Activated B cell treated with CpG ODN at 0.5 μM for 24 hours (primary cell): Measurements from ENCODE around the gene GSTT2. TPM values are rescaled to one million over a fixed set of nuclear protein-coding genes. Genes with fewer than 3 reads are reported as not detected.
A peak's percentile ranks its signal among the peaks of the same experiment; 100 is the strongest.
"Not testable (repeated sequence)": the region's sequence is repeated elsewhere in the genome, so short reads cannot be mapped to it uniquely, and the experiment has no call there.

Source experiments
- ATAC-seq: fragments of 200-7000 bp; cut with Tn5 transposase; one replicate; pipeline ENCODE4 v1.10.0; 2021; ENCODE audit warnings: low read depth, mild to moderate bottlenecking, moderate library complexity
- CTCF ChIA-PET: fragments of 350-600 bp; sonication (Branson Sonifier 250); formaldehyde crosslinking; loops from one replicate; lab custom pipeline; 2021; ENCODE audit warnings: antibody characterized with exemption; lab: Charles Lee
- POLR2A ChIA-PET: fragments of 350-600 bp; sonication (Branson Sonifier 250); formaldehyde crosslinking; loops from one replicate; lab custom pipeline; 2021; ENCODE audit warnings: antibody characterized with exemption; lab: Charles Lee
- DNase-seq: peaks from one replicate; pipeline ENCODE4 v3.0.0; 2022
- H3K27ac Mint-ChIP-seq: one replicate; pipeline ENCODE4 v1.8.0; 2020; ENCODE audit warnings: mixed read lengths
- H3K27me3 Mint-ChIP-seq: one replicate; pipeline ENCODE4 v1.8.0; 2021; ENCODE audit warnings: mixed read lengths
- H3K36me3 Mint-ChIP-seq: one replicate; pipeline ENCODE4 v1.8.0; 2021; ENCODE audit warnings: low read depth, mixed read lengths
- H3K4me1 Mint-ChIP-seq: one replicate; pipeline ENCODE4 v1.8.0; 2021; ENCODE audit warnings: mixed read lengths
- H3K4me3 Mint-ChIP-seq: one replicate; pipeline ENCODE4 v1.8.0; 2020; ENCODE audit warnings: mild to moderate bottlenecking, mixed read lengths
- H3K9me3 Mint-ChIP-seq: one replicate; pipeline ENCODE4 v1.8.0; 2020; ENCODE audit warnings: mixed read lengths
- CTCF ChIP-seq: fragments of 200-600 bp; IDR thresholded peaks from one replicate; pipeline ENCODE4 v1.8.0; 2022; ENCODE audit warnings: antibody characterized with exemption, mild to moderate bottlenecking
- intact Hi-C: fragments of 100-400 bp; cut with micrococcal nuclease; formaldehyde crosslinking; loops from one replicate; pipeline ENCODE4 v1.15.1; 2024
- total RNA-seq: library from RNA; stranded (reverse); gene quantifications from 2 replicates; pipeline ENCODE4 v1.2.3, GENCODE V29; 2022

Gene GSTT2
- total RNA-seq, 1 donor from 2014 or later, result not detected

GRCh38 chr22:23954193-23954990 is 25.5 kb upstream of the GSTT2 start:
- intact Hi-C loops, result loop anchor here (10.0 kb wide), 2 partner anchors 220 to 570 kb away; no protein-coding TSS in a partner anchor
- CTCF ChIA-PET, DNase-seq, ATAC-seq, H3K4me3 Mint-ChIP-seq, H3K27ac Mint-ChIP-seq, H3K9me3 Mint-ChIP-seq, H3K4me1 Mint-ChIP-seq, H3K27me3 Mint-ChIP-seq, H3K36me3 Mint-ChIP-seq, POLR2A ChIA-PET: not testable (repeated sequence)

GRCh38 chr22:23954991-23955305 is 25.0 kb upstream of the GSTT2 start:
- ATAC-seq, H3K27me3 Mint-ChIP-seq, CTCF ChIA-PET, DNase-seq, H3K4me3 Mint-ChIP-seq, H3K36me3 Mint-ChIP-seq, H3K4me1 Mint-ChIP-seq, H3K9me3 Mint-ChIP-seq, POLR2A ChIA-PET, H3K27ac Mint-ChIP-seq: not testable (repeated sequence)
- intact Hi-C loops, result loop anchor here (5.0 to 10.0 kb wide), 4 partner anchors 93 to 570 kb away; partner anchors contain the start of gene MMP11

- H3K27ac Mint-ChIP-seq, H3K9me3 Mint-ChIP-seq, POLR2A ChIA-PET, H3K27me3 Mint-ChIP-seq, H3K4me1 Mint-ChIP-seq, H3K36me3 Mint-ChIP-seq, ATAC-seq, H3K4me3 Mint-ChIP-seq, DNase-seq: not testable (repeated sequence)
- CTCF ChIA-PET, result interaction anchor here (0.6 to 1.1 kb wide), 6 partner anchors 85 to 570 kb away, joined by 3 to 4 read pairs (median 3); no protein-coding TSS in a partner anchor
- intact Hi-C loops, result loop anchor here (5.0 to 10.0 kb wide), 4 partner anchors 94 to 569 kb away; partner anchors contain the start of gene MMP11
These were observed 24.0 kb upstream of the GSTT2 start for GRCh38 chr22:23955886-23956285.

- DNase-seq (peak; percentile 60), ATAC-seq (peak; percentile 97)
- intact Hi-C loops, result loop anchor here (5.0 to 10.0 kb wide), 4 partner anchors 94 to 568 kb away; partner anchors contain the start of gene MMP11
- H3K4me3 Mint-ChIP-seq, H3K9me3 Mint-ChIP-seq, H3K27ac Mint-ChIP-seq, H3K36me3 Mint-ChIP-seq, H3K27me3 Mint-ChIP-seq, H3K4me1 Mint-ChIP-seq, POLR2A ChIA-PET: not testable (repeated sequence)
- CTCF ChIA-PET, result interaction anchor here (0.6 to 1.1 kb wide), 6 partner anchors 84 to 571 kb away, joined by 3 to 4 read pairs (median 3); no protein-coding TSS in a partner anchor
These were observed 23.5 kb upstream of the GSTT2 start for GRCh38 chr22:23956301-23956900.

- H3K4me1 Mint-ChIP-seq, ATAC-seq, H3K4me3 Mint-ChIP-seq, intact Hi-C loops, DNase-seq, H3K9me3 Mint-ChIP-seq, H3K27ac Mint-ChIP-seq, H3K27me3 Mint-ChIP-seq, H3K36me3 Mint-ChIP-seq, CTCF ChIA-PET, POLR2A ChIA-PET: not testable (repeated sequence)
These were observed 18.7 kb upstream of the GSTT2 start, which contains the start of gene GSTT2B for GRCh38 chr22:23961084-23961771. TSS of gene GSTT2B (minus strand) at chr22:23961195. CDS start at chr22:23961131, 64 bp downstream.

- H3K27me3 Mint-ChIP-seq, H3K4me3 Mint-ChIP-seq, H3K9me3 Mint-ChIP-seq, CTCF ChIA-PET, H3K27ac Mint-ChIP-seq, POLR2A ChIA-PET, DNase-seq: not testable (repeated sequence)
- Mint-ChIP-seq H3K36me3 (peaks cover 22% of the 10 kb centered on the region), H3K4me1 (peaks cover 14% of the 10 kb centered on the region)
- intact Hi-C loops, result loop anchor here (5.0 kb wide), 1 partner anchor 34 kb away; no protein-coding TSS in a partner anchor
- ATAC-seq, result peak; percentile 59
These were observed 13.8 kb upstream of the GSTT2 start for GRCh38 chr22:23966094-23966493.

- DNase-seq, H3K27me3 Mint-ChIP-seq, CTCF ChIA-PET, H3K27ac Mint-ChIP-seq, H3K9me3 Mint-ChIP-seq, H3K4me3 Mint-ChIP-seq, POLR2A ChIA-PET: not testable (repeated sequence)
- Mint-ChIP-seq H3K4me1 (peaks cover 17% of the 10 kb centered on the region), H3K36me3 (peaks cover 27% of the 10 kb centered on the region)
- peak; percentile 92 for ATAC-seq
- intact Hi-C loops, result loop anchor here (5.0 kb wide), 1 partner anchor 34 kb away; no protein-coding TSS in a partner anchor
These were observed 13.4 kb upstream of the GSTT2 start, which contains the start of gene DDTL for GRCh38 chr22:23966568-23966967. TSS of gene DDTL (plus strand) at chr22:23966888. CDS start at chr22:23966915, 27 bp downstream.

- ATAC-seq, result no peak
- POLR2A ChIA-PET, result no interaction called here
- H3K9me3 Mint-ChIP-seq, result no peaks in the 10 kb centered on the region
- no peaks in the 10 kb centered on the region for H3K27me3 Mint-ChIP-seq
- H3K4me1 Mint-ChIP-seq, result peaks cover 19% of the 10 kb centered on the region
- peaks cover 31% of the 10 kb centered on the region for H3K36me3 Mint-ChIP-seq
- no peak overlapping the region for H3K27ac Mint-ChIP-seq
- H3K4me3 Mint-ChIP-seq, result no peak overlapping the region
- no peak for TF ChIP-seq CTCF
- no peak for DNase-seq
- intact Hi-C loops, result loop anchor here (5.0 kb wide), 1 partner anchor 37 kb away; no protein-coding TSS in a partner anchor
- CTCF ChIA-PET, result no interaction called here
These were observed 10.9 kb upstream of the GSTT2 start for GRCh38 chr22:23969071-23969470.
